Neural cell (in vitro differentiated cells): Measurements from ENCODE around the gene NPAS2. TPM values are rescaled to one million over a fixed set of nuclear protein-coding genes. Genes with fewer than 3 reads are reported as not detected.

ENCODE experiments used
- H2AFZ ChIP-seq: fragments of 200-600, 300-800 bp; sonication (generic), shearing (Covaris generic); 2 replicates; pipeline ENCODE4 v1.6.0; 2014; ENCODE audit warnings: low read depth, mild to moderate bottlenecking, antibody characterized with exemption, low read length, moderate library complexity
- H3F3A ChIP-seq: fragments of 200-600 bp; shearing (Covaris generic); 2 replicates; pipeline ENCODE4 v1.6.1; 2016; ENCODE audit warnings: mild to moderate bottlenecking, moderate library complexity, mixed read lengths, antibody characterized with exemption, low read length; ENCODE audit not compliant: insufficient read depth, poor library complexity, severe bottlenecking
- H3K27ac ChIP-seq: fragments of 200-600, 300-800 bp; sonication (generic), shearing (Covaris generic); 2 replicates; pipeline ENCODE4 v1.5.1; 2014; ENCODE audit warnings: mild to moderate bottlenecking, low read length, moderate library complexity
- H3K27me3 ChIP-seq: fragments of 300-800, 200-600 bp; sonication (generic), shearing (Covaris generic); 2 replicates; pipeline ENCODE4 v1.6.0; 2014; ENCODE audit warnings: mild to moderate bottlenecking, low read depth, low read length, moderate library complexity; ENCODE audit not compliant: insufficient read depth
- H3K36me3 ChIP-seq: fragments of 300-800, 200-600 bp; sonication (generic), shearing (Covaris generic); 2 replicates; pipeline ENCODE4 v1.5.1; 2014; ENCODE audit warnings: mild to moderate bottlenecking, antibody characterized with exemption, low read length, moderate library complexity; ENCODE audit not compliant: insufficient read depth
- H3K4me2 ChIP-seq: fragments of 300-800, 200-600 bp; sonication (generic), shearing (Covaris generic); 2 replicates; pipeline ENCODE4 v1.6.0; 2014; ENCODE audit warnings: mild to moderate bottlenecking, low read length
- H3K4me3 ChIP-seq: fragments of 300-800, 200-600 bp; sonication (generic), shearing (Covaris generic); 2 replicates; pipeline ENCODE4 v1.5.1; 2014; ENCODE audit warnings: mild to moderate bottlenecking, low read length, moderate library complexity
- H3K79me2 ChIP-seq: fragments of 200-600 bp; shearing (Covaris generic); replicated peaks from 2 replicates; pipeline ENCODE4 v1.6.0; 2014; ENCODE audit warnings: mild to moderate bottlenecking, low read length, moderate library complexity; ENCODE audit not compliant: insufficient read depth
- H3K9ac ChIP-seq: fragments of 300-800, 200-600 bp; sonication (generic), shearing (Covaris generic); 2 replicates; pipeline ENCODE4 v1.6.1; 2016; ENCODE audit warnings: mild to moderate bottlenecking, low read length, mixed read lengths
- H3K9me2 ChIP-seq: fragments of 200-600 bp; shearing (Covaris generic); 2 replicates; pipeline ENCODE4 v1.6.1; 2016; ENCODE audit warnings: mild to moderate bottlenecking, low read length, mixed read lengths; ENCODE audit not compliant: insufficient read depth
- H3K9me3 ChIP-seq: fragments of 200-600, 300-800 bp; sonication (generic), shearing (Covaris generic); 2 replicates; pipeline ENCODE4 v1.6.1; 2016; ENCODE audit warnings: mild to moderate bottlenecking, mixed run types, low read length, moderate library complexity, mixed read lengths
- H4K20me1 ChIP-seq: fragments of 200-600 bp; shearing (Covaris generic); 2 replicates; pipeline ENCODE4 v1.6.1; 2016; ENCODE audit warnings: mild to moderate bottlenecking, mixed run types; ENCODE audit not compliant: insufficient read depth
- EP300 ChIP-seq: fragments of 450-650 bp; conservative IDR thresholded peaks from 2 replicates; pipeline ENCODE4 v1.6.1; 2014; ENCODE audit warnings: antibody characterized with exemption, mild to moderate bottlenecking, moderate library complexity; ENCODE audit not compliant: poor library complexity, severe bottlenecking
- EZH2 ChIP-seq: fragments of 200-600, 300-800 bp; shearing (Covaris generic), sonication (generic); IDR thresholded peaks from 2 replicates; pipeline ENCODE4 v1.6.1; 2014; ENCODE audit warnings: antibody characterized with exemption, low read length, borderline replicate concordance, mild to moderate bottlenecking; ENCODE audit not compliant: insufficient read depth, poor library complexity, severe bottlenecking
- MXI1 ChIP-seq: fragments of 450-650 bp; conservative IDR thresholded peaks from 2 replicates; pipeline ENCODE4 v1.6.1; 2014; ENCODE audit warnings: antibody characterized with exemption, mild to moderate bottlenecking; ENCODE audit not compliant: poor library complexity, severe bottlenecking
- POLR2AphosphoS5 ChIP-seq: IDR thresholded peaks from 2 replicates; pipeline ENCODE4 v1.6.1; 2012
- RAD21 ChIP-seq: fragments of 450-650 bp; conservative IDR thresholded peaks from 2 replicates; pipeline ENCODE4 v1.6.1; 2014; ENCODE audit warnings: antibody characterized with exemption, mild to moderate bottlenecking, moderate library complexity
- SMC3 ChIP-seq: fragments of 450-650 bp; conservative IDR thresholded peaks from 2 replicates; pipeline ENCODE4 v1.6.1; 2014; ENCODE audit warnings: antibody characterized with exemption, mild to moderate bottlenecking, moderate library complexity; ENCODE audit not compliant: poor library complexity
- TAF1 ChIP-seq: IDR thresholded peaks from 2 replicates; pipeline ENCODE4 v1.6.1; 2012; ENCODE audit warnings: low read depth
- polyA plus RNA-seq: library from polyadenylated mRNA; depleted of rRNA; stranded (reverse); fragments of >200 nt; gene quantifications from 2 replicates; pipeline ENCODE4 v1.2.3, GENCODE V29; 2014
- TF ChIP-seq, protein P1 (sequence below): IDR thresholded peaks from 2 replicates; pipeline ENCODE4 v1.6.1; 2012; ENCODE audit warnings: borderline replicate concordance
- TF ChIP-seq, protein P2 (sequence below): fragments of 450-650 bp; IDR thresholded peaks from 2 replicates; pipeline ENCODE4 v1.5.1; 2014; ENCODE audit warnings: antibody characterized with exemption, mild to moderate bottlenecking, moderate library complexity; ENCODE audit not compliant: poor library complexity, severe bottlenecking

Gene NPAS2
- polyA plus RNA-seq, 1 donor from 2014 or later, result 2.1 TPM

DNA sequence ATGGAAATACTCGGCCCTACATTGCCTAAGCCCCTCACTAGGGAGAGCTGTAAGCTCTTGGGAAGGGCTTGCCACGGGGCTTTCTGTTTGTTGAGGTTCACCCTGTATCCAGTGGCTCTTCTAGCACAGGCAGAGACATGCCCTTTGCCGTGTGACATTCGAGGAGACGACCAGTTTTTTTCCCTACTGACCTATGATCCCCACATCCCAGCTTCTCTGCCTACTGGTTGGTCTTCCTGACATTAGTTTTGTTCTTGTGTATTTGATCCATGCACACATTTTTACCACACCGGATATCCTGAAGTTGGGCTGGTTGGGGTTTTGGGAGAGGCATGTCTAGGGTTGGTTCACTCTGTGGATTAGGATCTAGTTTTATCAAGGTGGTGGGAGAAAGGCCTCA is 69.3 kb downstream of the NPAS2 start:
- Histone ChIP-seq H3K9me2 (no peaks in the 10 kb centered on the region), H3K9me3 (no peaks in the 10 kb centered on the region), H4K20me1 (no peaks in the 10 kb centered on the region), H3K27ac (no peak overlapping the region), H3K9ac (no peak overlapping the region), H3K79me2 (no peaks in the 10 kb centered on the region), H2AFZ (no peak overlapping the region), H3K4me3 (no peak overlapping the region), H3K36me3 (no peaks in the 10 kb centered on the region), H3K27me3 (no peaks in the 10 kb centered on the region), H3F3A (no peaks in the 10 kb centered on the region), H3K4me2 (no peak overlapping the region)
- TF ChIP-seq MXI1, result no peak

DNA sequence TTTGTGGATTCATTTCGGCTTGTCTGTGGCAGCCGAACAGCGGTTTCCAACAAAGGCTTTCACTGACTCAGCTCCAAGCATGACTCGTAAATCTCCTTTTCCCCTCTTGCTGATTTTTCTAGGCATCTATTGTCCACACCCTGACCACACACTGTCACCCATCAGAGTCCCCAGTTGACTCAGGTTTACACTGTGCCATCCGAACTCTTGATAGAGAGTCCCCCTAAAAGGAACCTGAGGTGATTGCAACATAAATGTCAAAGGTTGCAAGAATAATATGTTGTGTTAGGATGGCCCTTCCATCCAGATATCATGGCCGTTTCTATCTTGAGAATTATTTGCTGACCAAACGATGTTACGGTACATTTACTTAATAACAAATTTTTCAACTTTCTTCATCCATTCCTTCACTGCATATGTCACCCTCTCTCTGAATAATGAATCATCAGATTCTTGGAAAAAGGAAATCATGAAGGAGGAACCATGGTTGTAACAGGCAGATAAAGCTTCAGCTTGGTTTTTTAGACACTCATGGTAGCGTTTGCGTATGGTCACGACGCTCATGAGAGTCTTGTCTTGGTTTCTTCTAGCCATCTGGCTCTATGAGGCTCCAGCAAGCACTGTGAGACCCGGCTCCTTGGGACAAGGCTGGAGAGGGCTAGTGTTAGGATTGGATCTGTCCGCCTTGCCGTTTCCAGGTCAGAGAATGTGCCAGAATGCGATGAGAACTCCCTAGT is 72.1 kb downstream of the NPAS2 start:
- no peaks in the 10 kb centered on the region for H3K9me2 ChIP-seq
- TF ChIP-seq SMC3 (no peak), MXI1 (no peak), POLR2AphosphoS5 (no peak), EZH2 (no peak), EP300 (no peak), TAF1 (no peak), RAD21 (no peak)
- TF ChIP-seq, protein P1, sequence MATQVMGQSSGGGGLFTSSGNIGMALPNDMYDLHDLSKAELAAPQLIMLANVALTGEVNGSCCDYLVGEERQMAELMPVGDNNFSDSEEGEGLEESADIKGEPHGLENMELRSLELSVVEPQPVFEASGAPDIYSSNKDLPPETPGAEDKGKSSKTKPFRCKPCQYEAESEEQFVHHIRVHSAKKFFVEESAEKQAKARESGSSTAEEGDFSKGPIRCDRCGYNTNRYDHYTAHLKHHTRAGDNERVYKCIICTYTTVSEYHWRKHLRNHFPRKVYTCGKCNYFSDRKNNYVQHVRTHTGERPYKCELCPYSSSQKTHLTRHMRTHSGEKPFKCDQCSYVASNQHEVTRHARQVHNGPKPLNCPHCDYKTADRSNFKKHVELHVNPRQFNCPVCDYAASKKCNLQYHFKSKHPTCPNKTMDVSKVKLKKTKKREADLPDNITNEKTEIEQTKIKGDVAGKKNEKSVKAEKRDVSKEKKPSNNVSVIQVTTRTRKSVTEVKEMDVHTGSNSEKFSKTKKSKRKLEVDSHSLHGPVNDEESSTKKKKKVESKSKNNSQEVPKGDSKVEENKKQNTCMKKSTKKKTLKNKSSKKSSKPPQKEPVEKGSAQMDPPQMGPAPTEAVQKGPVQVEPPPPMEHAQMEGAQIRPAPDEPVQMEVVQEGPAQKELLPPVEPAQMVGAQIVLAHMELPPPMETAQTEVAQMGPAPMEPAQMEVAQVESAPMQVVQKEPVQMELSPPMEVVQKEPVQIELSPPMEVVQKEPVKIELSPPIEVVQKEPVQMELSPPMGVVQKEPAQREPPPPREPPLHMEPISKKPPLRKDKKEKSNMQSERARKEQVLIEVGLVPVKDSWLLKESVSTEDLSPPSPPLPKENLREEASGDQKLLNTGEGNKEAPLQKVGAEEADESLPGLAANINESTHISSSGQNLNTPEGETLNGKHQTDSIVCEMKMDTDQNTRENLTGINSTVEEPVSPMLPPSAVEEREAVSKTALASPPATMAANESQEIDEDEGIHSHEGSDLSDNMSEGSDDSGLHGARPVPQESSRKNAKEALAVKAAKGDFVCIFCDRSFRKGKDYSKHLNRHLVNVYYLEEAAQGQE, result no peak
- TF ChIP-seq, protein P2, sequence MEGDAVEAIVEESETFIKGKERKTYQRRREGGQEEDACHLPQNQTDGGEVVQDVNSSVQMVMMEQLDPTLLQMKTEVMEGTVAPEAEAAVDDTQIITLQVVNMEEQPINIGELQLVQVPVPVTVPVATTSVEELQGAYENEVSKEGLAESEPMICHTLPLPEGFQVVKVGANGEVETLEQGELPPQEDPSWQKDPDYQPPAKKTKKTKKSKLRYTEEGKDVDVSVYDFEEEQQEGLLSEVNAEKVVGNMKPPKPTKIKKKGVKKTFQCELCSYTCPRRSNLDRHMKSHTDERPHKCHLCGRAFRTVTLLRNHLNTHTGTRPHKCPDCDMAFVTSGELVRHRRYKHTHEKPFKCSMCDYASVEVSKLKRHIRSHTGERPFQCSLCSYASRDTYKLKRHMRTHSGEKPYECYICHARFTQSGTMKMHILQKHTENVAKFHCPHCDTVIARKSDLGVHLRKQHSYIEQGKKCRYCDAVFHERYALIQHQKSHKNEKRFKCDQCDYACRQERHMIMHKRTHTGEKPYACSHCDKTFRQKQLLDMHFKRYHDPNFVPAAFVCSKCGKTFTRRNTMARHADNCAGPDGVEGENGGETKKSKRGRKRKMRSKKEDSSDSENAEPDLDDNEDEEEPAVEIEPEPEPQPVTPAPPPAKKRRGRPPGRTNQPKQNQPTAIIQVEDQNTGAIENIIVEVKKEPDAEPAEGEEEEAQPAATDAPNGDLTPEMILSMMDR, result no peak
- no peaks in the 10 kb centered on the region for H4K20me1 ChIP-seq
- H3F3A ChIP-seq, result no peaks in the 10 kb centered on the region
- H3K79me2 ChIP-seq, result no peaks in the 10 kb centered on the region
- no peak overlapping the region for H2AFZ ChIP-seq
- H3K9ac ChIP-seq, result no peak overlapping the region
- H3K36me3 ChIP-seq, result no peaks in the 10 kb centered on the region
- no peaks in the 10 kb centered on the region for H3K9me3 ChIP-seq
- no peaks in the 10 kb centered on the region for H3K27me3 ChIP-seq
- no peak overlapping the region for H3K27ac ChIP-seq
- no peak overlapping the region for H3K4me3 ChIP-seq
- no peak overlapping the region for H3K4me2 ChIP-seq
